BLaER1 (cell line): ENCODE measurements around the gene FBXW11.

Source experiments
- H3K27ac ChIP-seq: shearing (Covaris generic); formaldehyde crosslinking; 2 replicates; pipeline ENCODE4 v1.8.1; 2022
- H3K27me3 ChIP-seq: shearing (Covaris generic); formaldehyde crosslinking; 2 replicates; pipeline ENCODE4 v1.8.1; 2022
- H3K36me3 ChIP-seq: shearing (Covaris generic); formaldehyde crosslinking; 2 replicates; pipeline ENCODE4 v1.8.1; 2022
- H3K4me1 ChIP-seq: shearing (Covaris generic); formaldehyde crosslinking; 2 replicates; pipeline ENCODE4 v1.8.1; 2022
- H3K4me2 ChIP-seq: shearing (Covaris generic); formaldehyde crosslinking; 2 replicates; pipeline ENCODE4 v1.8.1; 2022
- H3K4me3 ChIP-seq: shearing (Covaris generic); formaldehyde crosslinking; 2 replicates; pipeline ENCODE4 v1.8.1; 2022
- H3K9ac ChIP-seq: shearing (Covaris generic); formaldehyde crosslinking; 2 replicates; pipeline ENCODE4 v1.8.1; 2022
- H3K9me3 ChIP-seq: shearing (Covaris generic); formaldehyde crosslinking; 2 replicates; pipeline ENCODE4 v1.8.1; 2022
- H4K20me1 ChIP-seq: shearing (Covaris generic); formaldehyde crosslinking; 2 replicates; pipeline ENCODE4 v1.8.1; 2022
- Cebpa-rat ChIP-seq: shearing (Covaris generic); IDR thresholded peaks from 2 replicates; pipeline ENCODE4 v1.8.1; 2022

FBXW11 gene

DNA sequence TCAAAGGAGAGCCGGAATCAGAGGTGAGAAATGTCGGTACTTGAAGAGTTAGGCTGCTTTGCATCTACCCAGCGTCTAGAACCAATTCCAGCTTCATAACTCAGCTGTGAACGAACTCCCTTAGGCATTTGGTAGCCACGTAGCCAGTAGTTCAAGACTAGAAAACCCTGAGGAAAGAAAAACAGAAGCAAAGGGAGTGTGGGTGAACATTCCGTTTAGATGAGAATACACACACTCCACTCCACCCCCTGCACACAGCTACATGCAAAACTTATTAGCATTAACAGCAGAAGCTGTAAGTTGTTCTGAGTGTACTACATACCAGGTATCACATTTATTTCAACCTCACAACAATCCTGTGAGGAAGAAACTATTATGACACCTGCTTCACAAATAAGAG is 142.5 kb downstream of the FBXW11 start:
- TF ChIP-seq Cebpa-rat: no peak
- Histone ChIP-seq H3K36me3 (peaks cover 79% of the 10 kb centered on the region), H3K4me2 (no peak overlapping the region), H3K9me3 (no peaks in the 10 kb centered on the region), H3K4me3 (no peak overlapping the region), H4K20me1 (peaks cover 35% of the 10 kb centered on the region; the same call in 1 of the 2 replicates), H3K27ac (no peak overlapping the region), H3K27me3 (no peaks in the 10 kb centered on the region), H3K9ac (no peak overlapping the region), H3K4me1 (peaks cover 17% of the 10 kb centered on the region)

DNA sequence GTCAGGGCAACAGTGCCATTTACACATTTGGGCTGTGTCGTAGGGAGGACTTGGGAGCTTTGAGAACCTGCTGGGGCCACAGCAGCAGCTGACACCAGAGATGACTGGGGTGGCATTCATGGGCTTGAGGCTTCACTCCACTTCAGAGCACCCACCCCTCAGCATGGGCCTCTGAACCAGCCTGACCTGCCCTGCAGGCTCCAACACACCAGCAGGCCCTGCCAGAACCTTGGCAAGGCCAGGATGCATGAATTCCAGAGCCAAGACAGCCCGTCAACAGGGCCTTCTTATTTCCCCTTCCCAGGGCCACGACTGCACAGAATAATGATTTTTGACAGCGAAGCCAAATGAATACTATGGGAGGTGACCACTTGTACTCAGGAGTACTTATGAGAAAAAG is 143.8 kb downstream of the FBXW11 start:
- Histone ChIP-seq H3K4me3 (no peak overlapping the region), H3K27ac (no peak overlapping the region), H3K9ac (no peak overlapping the region), H3K4me2 (no peak overlapping the region), H3K27me3 (no peaks in the 10 kb centered on the region), H3K36me3 (peaks cover 70% of the 10 kb centered on the region), H4K20me1 (peaks cover 35% of the 10 kb centered on the region; the same call in 1 of the 2 replicates), H3K4me1 (peaks cover 17% of the 10 kb centered on the region), H3K9me3 (no peaks in the 10 kb centered on the region)
- TF ChIP-seq Cebpa-rat: no peak

DNA sequence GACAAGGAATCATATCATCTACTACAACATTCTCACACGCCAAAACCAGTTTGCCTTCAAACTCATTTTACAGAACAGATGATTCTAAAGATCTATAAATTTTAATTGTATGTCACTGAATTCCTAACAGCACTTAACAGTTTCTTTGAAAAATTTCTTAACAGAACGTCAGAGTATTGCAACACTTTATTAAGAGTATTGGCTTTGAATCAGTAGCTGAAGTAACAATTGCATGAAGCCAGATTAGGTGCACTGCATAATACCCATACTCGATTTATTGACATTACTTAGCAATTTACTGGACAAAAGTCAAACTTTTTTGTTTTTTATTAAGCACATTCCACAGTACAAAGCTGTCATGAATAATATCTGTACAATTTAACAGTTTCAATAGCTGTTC is 145.1 kb downstream of the FBXW11 start:
- TF ChIP-seq Cebpa-rat: no peak
- Histone ChIP-seq H3K4me1 (peaks cover 14% of the 10 kb centered on the region), H3K36me3 (peaks cover 64% of the 10 kb centered on the region), H3K27ac (no peak overlapping the region), H4K20me1 (peaks cover 35% of the 10 kb centered on the region; the same call in 1 of the 2 replicates), H3K4me3 (no peak overlapping the region), H3K4me2 (no peak overlapping the region), H3K27me3 (no peaks in the 10 kb centered on the region), H3K9ac (no peak overlapping the region), H3K9me3 (no peaks in the 10 kb centered on the region)

DNA sequence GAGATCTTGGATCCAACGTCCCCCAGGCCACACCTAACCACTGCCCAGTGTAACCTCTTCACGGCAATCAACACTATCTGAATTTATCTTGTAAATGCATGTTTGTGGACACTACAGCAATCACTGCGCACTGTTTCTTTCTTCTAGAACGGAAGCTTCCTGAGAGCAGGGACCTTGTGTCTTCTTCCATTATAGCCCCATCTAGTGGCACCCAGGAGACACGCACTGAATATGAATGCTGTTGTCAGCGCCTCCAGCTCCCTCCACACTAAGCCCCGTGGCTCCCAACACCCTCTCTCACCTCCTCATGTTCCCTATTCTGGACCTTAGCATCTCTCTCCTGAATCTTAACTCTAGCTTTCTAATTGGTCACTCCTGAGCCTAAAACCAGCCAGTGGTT is 148.1 kb downstream of the FBXW11 start:
- Histone ChIP-seq H3K36me3 (peaks cover 45% of the 10 kb centered on the region), H3K27me3 (no peaks in the 10 kb centered on the region), H4K20me1 (peaks cover 21% of the 10 kb centered on the region; the same call in 1 of the 2 replicates), H3K27ac (no peak overlapping the region), H3K9ac (no peak overlapping the region), H3K4me3 (no peak overlapping the region), H3K4me1 (peaks cover 12% of the 10 kb centered on the region), H3K4me2 (no peak overlapping the region), H3K9me3 (no peaks in the 10 kb centered on the region)
- TF ChIP-seq Cebpa-rat: no peak

DNA sequence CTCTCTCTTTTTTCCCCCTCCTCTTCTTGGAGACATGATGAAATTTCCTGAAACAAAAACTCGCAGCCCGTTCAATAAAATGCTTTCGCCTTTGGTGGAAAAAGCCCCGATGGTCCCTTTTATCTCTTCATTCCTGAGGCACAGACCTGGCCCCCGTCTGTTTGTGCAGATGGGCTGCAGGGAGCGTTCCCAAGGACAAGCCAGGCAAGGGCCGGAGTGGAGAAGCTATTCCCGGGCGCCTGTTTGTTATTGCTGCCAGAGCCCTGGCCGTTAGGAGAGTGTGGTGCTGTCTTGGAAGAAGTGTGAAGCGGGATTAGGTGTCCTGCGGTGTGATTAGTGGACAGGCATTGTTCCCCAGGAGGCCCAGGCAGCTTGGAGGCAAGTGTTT is 149.0 kb downstream of the FBXW11 start:
- Histone ChIP-seq H3K9me3 (no peaks in the 10 kb centered on the region), H3K27me3 (no peaks in the 10 kb centered on the region), H3K4me2 (no peak overlapping the region), H3K4me3 (no peak overlapping the region), H3K27ac (no peak overlapping the region), H3K9ac (no peak overlapping the region), H3K36me3 (peaks cover 37% of the 10 kb centered on the region), H4K20me1 (peaks cover 18% of the 10 kb centered on the region; the same call in 1 of the 2 replicates), H3K4me1 (peaks cover 12% of the 10 kb centered on the region)
- TF ChIP-seq Cebpa-rat: no peak

DNA sequence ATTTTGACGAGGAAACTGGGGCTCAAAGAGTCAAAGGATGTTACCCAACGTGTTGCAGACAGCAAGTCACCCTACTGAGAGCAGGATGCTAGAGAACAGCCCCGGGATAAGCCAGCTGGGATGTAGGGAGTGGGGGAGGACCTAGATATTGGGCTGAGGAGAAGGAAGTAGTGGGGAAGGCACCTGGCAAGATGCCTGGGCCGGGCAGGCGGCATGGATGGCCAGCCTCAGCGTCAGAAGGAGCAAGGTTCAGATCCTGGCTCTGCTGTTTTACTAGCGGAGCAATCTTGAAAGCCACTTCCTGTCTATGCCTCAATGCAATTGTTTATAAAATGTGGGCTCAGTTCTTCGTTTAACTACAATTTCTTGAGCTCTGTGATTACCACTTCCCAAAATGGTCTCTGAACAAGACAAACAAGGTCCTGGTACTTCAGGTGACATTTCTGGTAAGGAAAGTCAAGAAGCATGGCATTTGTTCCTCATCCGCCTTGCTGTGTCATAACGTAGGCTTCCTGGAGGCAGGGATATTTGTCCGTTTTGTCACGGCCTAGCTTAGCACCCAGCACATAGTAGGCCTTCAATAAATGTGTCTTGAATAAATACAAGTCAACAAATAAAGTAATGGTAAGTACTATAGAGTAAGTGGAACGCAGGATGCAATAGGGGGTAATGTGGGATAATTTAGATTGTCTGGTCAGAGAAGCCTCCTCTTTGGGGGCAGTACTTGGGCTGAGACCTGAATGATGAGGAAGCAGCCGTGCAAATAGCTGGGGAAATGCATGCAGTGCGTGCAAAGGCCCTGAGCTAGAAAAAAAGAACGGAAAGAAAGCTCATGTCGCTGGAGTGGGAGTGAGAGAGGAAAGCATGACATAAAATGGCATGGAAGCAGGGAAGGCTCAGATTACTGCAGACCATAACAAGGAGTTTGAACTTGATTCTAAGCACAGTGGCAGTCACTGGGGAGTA is 150.4 kb downstream of the FBXW11 start:
- TF ChIP-seq Cebpa-rat: no peak
- Histone ChIP-seq H3K27me3 (no peaks in the 10 kb centered on the region), H4K20me1 (peaks cover 4% of the 10 kb centered on the region; the same call in 1 of the 2 replicates), H3K9ac (no peak overlapping the region), H3K4me3 (no peak overlapping the region), H3K9me3 (no peaks in the 10 kb centered on the region), H3K4me2 (peak overlapping the region; percentile 7), H3K27ac (no peak overlapping the region), H3K36me3 (peaks cover 27% of the 10 kb centered on the region), H3K4me1 (peaks cover 12% of the 10 kb centered on the region)

DNA sequence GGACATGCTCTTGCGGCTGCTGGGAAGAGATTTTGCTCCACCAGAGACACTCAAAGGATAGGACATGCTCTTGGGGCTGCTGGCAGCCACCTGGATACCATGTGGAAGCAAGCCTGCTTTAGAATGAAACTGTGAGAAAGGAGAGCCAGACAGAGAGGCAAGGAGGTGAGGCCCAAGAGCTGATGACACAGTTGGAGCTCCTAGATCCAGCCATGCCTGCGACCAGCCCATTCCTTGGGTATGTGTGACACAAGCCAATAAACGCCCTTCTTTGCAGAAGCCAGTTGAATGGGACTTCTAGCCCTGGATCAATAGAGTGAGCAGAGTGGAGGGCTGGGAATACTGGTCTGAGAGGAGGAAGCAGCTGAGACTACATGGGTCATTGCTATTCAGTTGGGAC is 151.2 kb downstream of the FBXW11 start:
- H4K20me1 ChIP-seq: no peaks in the 10 kb centered on the region; the same call in 1 of the 2 replicates
- no peaks in the 10 kb centered on the region for H3K9me3 ChIP-seq
- TF ChIP-seq Cebpa-rat: no peak
- no peak overlapping the region for H3K27ac ChIP-seq
- no peak overlapping the region for H3K4me3 ChIP-seq
- peaks cover 19% of the 10 kb centered on the region for H3K36me3 ChIP-seq
- peaks cover 12% of the 10 kb centered on the region for H3K4me1 ChIP-seq
- no peaks in the 10 kb centered on the region for H3K27me3 ChIP-seq
- no peak overlapping the region for H3K4me2 ChIP-seq
- H3K9ac ChIP-seq: no peak overlapping the region

DNA sequence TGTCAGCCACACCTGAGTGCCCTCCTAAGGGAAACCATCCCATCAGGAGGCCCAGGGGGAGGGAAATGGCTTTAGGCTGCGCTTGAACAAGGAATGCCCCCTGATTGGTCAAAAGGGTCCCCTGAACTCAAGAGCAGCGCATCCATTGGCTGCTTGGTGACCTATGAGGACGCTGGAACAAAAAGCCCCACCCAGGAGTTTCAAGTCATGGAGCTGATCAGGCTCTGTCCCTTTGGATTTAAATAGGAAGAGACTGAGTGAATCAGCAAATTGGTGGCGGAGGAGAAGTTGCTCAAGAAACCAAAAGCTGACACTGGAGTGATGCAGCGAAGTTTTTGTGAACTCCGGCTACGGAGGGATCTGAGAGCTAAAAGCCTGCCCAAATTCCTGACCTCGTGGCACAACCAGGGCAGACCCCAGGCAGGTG is 154.2 kb downstream of the FBXW11 start:
- H3K9me3 ChIP-seq: no peaks in the 10 kb centered on the region
- no peak overlapping the region for H3K4me3 ChIP-seq
- no peak overlapping the region for H3K4me2 ChIP-seq
- 0 out of 2 replicates have a peak, but pooled peaks cover 4% of the 10 kb centered on the region for H3K36me3 ChIP-seq
- no peak overlapping the region for H3K9ac ChIP-seq
- H4K20me1 ChIP-seq: no peaks in the 10 kb centered on the region
- TF ChIP-seq Cebpa-rat: no peak
- H3K4me1 ChIP-seq: peaks cover 12% of the 10 kb centered on the region
- no peak overlapping the region for H3K27ac ChIP-seq
- no peaks in the 10 kb centered on the region for H3K27me3 ChIP-seq

DNA sequence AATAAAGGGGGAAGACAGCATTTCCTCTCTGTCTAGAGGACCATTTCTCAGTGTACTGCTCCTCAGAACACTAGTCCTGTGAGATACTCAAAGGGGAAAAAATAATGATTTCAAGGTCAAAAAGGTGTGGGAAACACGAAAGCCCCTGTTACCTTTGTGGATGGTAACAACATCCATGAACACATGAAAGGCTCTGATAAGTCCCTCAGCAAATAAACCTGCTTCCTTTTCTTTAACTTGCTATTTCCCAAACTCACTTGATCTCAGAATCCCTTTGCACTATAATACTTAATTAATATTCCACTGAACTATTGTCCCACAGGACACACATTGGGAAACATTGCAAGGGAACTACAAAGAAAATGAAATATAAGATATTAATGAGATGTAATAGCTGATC is 155.2 kb downstream of the FBXW11 start:
- Histone ChIP-seq H3K4me1 (peaks cover 19% of the 10 kb centered on the region), H3K9ac (no peak overlapping the region), H3K27ac (no peak overlapping the region), H3K36me3 (no peaks in the 10 kb centered on the region), H3K9me3 (no peaks in the 10 kb centered on the region), H3K4me3 (no peak overlapping the region), H3K4me2 (no peak overlapping the region), H3K27me3 (no peaks in the 10 kb centered on the region), H4K20me1 (no peaks in the 10 kb centered on the region)
- no peak for TF ChIP-seq Cebpa-rat

DNA sequence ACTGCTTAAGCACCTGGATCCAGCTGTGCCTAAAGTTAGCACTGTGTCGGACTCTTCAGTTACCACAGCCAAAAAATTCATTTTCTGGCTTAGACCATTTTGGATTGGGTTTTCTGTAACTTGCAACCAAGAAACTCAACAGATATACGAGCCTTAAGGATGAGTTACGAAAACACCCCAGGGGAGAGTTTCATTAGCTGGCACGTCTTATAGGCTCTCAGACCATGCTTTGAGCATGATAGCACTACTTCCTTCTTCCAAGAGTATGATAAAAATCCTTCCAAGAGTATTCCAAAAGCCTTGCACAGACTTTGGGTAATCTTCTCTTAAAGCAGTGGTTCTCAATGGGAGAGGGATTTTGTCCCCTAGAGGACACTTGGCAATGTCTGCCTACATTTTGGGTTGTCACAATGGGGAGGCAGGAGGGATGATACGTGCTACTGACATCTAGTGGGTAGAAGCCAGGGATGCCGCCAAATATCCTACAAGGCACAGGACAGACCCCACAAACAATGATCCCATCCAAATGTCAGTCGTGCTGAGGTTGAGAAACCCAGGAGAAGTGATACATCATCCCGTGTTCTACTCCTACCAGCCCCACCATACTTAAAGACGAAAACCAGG is 156.0 kb downstream of the FBXW11 start:
- TF ChIP-seq Cebpa-rat: no peak
- H3K4me2 ChIP-seq: no peak overlapping the region
- H3K27ac ChIP-seq: no peak overlapping the region
- no peaks in the 10 kb centered on the region for H3K27me3 ChIP-seq
- no peak overlapping the region for H3K4me3 ChIP-seq
- H3K9ac ChIP-seq: no peak overlapping the region
- peaks cover 18% of the 10 kb centered on the region for H3K4me1 ChIP-seq
- H3K36me3 ChIP-seq: no peaks in the 10 kb centered on the region
- H3K9me3 ChIP-seq: no peaks in the 10 kb centered on the region
- no peaks in the 10 kb centered on the region for H4K20me1 ChIP-seq
